ENCODE data around the gene SPATA6L.
"Not testable (repeated sequence)": the region's sequence is repeated elsewhere in the genome, so short reads cannot be mapped to it uniquely, and the experiment has no call there.

Gene SPATA6L

DNA sequence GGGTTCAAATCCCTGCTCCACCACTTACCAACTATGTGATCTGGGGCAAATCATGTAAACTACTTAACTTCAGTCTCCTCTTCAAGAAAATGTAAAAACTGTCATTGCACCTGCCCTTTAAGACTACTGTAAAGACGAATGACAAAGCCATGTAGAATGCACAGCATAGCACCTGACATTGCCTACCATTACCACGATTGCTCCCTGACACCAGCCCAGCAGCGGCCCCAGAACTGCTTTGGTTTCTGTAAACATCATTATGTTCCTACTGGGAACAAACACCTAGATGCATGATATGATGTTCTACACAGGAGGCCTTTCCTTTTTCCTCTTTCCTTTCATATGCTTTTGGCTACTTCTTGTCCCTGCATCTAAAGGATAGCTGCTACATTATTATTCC lies 27.3 kb downstream of the SPATA6L start:
- DNase-seq (ENCODE audit: low read depth in 2 of 2): no peak

DNA sequence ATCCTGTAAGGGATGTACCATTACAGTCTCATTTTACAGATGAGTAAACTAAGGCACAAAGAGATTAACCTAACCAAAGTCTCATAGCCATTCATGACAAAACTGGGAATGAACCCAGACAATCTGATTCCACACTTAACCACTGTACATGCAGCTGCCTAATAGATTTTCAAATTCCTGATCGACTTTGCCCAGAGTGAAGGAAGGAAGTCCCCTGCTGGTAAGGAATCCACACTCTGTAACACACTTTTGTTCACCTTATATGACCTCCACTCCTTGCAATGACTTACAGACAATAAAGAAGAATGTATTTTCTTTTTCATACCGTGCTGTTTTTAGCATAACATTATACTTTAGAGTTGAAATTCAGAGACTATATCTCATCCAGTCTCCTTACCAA lies 35.4 kb downstream of the SPATA6L start:
- DNase-seq (ENCODE audit: low read depth in 2 of 2): no peak

DNA sequence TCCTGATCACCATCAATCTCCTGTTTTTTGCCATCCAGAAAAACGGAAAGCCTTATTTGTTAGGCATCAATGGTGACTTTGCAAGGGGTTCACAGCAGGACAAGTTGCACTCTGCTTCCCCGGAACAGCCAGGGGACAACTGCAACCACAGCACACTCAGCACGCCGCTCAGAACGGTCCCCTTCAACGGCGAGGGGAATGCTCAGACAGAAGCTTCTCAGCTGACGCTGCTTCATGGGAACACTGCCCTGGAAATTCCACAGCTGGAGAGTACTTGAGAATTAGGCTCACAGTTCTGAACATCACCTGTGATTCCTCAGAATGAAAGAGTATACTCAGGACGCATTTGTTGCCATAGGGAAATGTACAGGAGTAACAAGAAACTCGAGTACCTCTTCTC lies 44.3 kb downstream of the SPATA6L start:
- DNase-seq (ENCODE audit: low read depth in 2 of 2): no peak

DNA sequence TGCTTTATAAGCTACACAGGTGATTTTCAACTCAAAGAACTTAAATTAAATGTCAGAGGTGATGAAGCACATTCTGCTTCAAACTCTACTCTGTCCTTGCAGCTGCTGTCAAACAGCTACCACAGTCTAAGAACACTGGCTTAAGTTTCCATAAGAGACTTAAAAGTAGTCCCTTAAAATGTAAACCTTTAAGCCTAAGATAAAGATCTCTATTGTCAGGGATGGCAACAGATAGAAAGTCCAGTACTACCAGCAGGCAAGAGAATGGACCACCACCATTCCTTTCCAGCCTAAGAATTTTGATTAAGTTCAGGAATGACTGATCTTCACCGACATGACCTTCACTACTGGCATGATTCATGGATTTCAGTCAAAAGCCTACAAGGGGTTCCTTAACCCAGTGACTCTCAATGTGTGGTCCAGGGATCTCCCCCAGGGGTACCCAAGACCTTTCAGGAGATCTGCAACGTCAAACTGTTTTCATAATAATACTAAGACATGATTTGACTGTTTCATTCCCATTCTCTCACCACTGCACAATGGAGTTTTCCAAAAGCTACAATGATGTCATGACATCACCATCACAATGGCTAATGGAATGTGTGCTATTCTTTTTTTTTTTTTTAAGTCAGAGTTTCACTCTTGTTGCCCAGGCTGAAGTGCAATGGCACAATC lies 45.3 kb downstream of the SPATA6L start:
- no peak for DNase-seq (ENCODE audit: low read depth in 2 of 2)

DNA sequence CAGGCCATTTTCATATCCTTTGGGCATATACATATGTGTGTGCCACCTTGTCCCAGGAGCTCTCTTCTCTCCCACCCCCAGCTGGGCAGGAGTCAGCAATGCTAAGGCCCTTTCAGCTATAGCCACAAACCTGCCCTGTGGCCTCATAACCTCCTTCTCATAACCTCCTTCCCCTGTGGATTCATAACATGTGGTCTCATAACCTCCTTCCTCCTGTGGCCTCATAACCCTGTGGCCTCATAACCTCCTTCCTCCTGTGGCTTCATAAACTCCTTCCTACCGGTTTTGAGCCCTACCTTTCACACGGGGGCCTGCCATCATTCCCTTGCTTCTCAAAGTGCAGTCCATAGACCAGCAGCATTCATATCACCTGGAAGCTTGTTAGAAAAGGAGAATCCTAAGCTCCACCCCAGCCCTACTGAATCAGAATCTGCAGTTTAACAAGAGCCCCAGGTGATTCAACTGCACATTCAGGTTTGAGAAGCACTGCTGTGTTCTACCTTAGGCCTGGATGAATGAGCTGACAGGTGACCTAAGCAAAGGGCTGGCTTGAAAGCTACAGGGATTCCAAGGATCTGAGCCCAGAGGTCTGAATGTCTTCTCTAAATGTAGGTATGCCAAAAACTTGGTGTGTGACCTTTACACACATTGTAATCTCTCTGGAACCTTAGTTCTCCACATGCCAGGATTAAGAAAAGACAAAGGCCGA lies 46.1 kb downstream of the SPATA6L start:
- DNase-seq (ENCODE audit: low read depth in 2 of 2): no peak

DNA sequence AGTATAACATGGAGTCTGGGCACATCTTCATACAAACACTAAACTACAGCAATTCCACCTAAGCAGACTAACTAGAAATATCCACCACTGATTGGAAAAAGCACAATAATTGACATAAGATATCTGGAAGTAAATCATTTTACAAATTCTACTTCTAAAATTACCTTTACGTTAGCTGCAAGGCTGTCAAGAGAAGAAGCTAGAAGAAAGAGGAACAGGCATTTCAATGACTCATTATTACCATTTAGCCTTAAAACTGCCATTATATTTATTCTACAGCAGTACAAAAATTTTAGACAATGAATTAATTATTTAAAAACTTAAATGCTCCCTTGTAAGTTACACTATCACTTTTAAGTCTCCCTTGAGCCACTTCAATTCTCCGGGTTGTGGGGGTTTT lies 47.6 kb downstream of the SPATA6L start:
- DNase-seq (ENCODE audit: low read depth in 2 of 2): no peak

DNA sequence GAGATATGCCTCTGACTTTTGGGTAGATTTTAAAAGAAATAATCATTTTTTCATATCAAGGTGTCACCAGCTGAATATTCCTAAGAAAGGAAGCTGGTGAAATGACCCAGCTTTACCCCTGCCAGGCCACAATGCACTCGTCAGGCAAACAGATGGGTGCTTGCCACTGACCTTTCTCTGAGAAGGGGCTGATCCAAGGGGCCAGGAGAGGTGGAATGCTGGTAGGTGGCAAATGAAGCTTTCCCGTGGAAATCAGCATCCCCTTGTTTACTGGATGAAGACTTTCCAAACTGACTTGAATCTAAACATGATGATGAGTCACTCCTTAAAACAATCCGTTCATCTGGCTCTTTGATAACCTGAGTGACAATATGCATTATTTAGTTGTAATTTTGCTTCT lies 48.5 kb downstream of the SPATA6L start:
- DNase-seq (ENCODE audit: low read depth in 2 of 2): no peak

DNA sequence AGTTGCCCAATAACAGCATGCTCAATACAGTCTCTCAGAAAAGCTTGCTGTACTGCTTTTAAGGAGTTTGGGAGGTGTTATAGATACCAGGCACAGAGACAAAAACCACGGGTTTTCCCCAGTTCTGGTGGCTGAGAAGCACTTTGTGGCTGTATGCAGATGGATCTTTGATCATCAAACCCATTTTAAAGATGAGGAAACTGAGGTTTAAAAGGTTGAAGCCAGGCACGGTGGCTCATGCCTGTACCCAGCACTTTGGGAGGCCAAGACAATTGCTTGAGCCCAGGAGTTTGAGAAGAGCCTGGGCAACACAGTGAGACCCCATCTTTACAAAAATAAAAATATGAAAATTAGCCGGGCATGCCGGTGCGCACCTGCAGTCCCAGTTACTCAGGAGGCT lies 50.5 kb downstream of the SPATA6L start:
- no peak for DNase-seq (ENCODE audit: low read depth in 2 of 2)

DNA sequence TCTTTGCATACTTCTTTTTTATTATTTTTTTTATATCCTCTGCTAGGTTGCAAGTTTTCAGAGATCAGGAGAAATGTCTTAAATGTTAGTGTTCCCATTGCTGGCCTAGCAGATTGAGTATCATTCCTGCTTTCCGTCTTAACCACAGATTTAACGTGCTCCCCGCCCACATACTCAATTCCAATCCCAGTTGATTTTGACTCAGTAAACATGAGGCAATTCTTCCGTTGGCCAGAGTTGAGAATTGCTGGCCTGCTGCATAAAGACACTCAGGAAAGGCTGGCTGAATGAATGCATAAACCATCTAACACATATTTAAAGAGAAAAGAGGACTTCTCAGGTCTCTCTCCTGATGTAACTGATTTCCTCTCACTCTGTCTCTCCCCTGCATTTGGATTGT lies 51.0 kb downstream of the SPATA6L start:
- DNase-seq (ENCODE audit: low read depth in 2 of 2): no peak

DNA sequence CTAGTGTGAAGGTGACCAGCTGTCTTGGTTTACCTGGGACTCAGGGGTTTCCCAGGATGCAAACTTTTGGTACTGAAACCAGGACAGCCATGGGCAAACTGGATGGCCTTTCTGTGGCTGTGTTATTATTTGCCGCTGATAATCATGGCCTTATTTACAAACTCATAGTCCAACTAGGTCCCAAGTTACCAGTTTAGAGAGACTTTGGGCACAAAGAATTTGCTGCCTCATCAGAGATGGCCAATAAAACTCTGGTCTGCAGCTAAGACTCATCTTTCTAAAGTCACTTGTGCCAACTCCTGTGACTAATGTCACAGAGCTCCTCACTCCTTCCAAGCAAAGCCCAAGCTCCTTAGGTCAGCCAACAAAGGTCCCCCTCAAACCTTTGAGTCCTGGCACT lies 51.7 kb downstream of the SPATA6L start:
- no peak for DNase-seq (ENCODE audit: low read depth in 2 of 2)

DNA sequence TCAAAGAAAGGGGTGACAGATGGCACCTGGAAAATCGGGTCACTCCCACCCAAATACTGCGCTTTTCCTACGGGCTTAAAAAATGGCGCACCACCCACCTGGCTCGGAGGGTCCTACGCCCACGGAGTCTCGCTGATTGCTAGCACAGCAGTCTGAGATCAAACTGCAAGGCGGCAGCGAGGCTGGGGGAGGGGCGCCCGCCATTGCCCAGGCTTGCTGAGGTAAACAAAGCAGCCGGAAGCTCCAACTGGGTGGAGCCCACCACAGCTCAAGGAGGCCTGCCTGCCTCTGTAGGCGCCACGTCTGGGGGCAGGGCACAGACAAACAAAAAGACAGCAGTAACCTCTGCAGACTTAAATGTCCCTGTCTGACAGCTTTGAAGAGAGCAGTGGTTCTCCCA lies 60.2 kb downstream of the SPATA6L start:
- DNase-seq (ENCODE audit: low read depth in 2 of 2): not testable (repeated sequence)

DNA sequence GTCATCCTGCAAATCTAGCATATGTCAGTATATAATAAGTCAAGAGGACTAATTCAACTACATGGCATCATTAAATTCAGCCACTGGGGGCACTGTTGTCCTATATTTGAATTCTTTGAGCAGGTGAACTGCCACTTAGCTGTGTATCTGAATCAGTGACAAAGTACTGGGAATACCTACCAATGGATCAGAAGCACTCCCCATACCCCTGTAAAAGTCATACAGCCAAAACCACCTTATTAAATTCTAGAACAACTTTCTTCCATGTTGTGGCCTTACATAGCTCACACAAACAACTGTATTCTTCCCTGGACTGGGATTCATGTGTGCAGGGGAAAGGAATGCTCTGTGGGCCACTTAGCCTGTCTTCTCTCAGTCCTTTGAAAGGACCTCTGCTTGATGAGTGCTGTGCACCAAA lies 61.6 kb downstream of the SPATA6L start:
- DNase-seq (ENCODE audit: low read depth in 2 of 2): peak; percentile 12 to 62

DNA sequence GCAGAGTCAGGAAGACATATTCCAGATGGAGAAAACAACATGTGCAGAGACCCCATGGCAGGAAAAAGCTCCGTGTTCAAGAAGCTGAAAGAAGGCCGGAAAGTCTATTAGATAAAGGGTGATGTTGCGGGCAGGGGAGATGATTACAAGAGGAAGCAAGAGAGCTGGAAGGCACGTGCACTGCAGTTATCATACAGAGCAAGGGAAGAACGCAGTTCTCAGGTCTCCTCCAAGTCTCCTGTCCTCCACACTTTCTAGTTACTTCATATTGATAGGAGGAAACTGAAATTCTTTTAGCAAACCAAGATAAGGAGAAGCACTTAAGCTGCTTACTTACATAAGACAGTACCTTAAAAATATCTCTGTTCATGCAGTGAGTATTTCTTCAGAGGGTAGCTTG lies 62.5 kb downstream of the SPATA6L start:
- DNase-seq (ENCODE audit: low read depth in 2 of 2): no peak

DNA sequence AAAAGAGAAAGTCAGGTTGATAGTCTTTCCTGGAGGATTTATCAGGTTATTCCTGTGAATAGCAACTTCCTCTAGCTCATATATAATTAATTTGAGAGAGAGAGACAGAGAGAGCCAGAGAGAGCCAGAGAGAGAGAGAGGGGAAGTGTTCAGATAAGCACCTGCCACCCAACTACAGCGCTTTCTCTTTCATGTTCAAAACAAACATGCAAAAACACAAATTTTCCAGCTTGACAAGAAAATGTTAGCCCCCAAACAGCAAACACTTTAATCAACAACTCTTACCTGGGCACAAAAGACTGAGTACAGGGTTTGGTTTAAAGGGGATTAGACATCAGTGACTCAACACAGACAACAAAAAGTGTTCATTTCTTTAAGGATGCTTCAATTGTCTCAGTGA lies 65.9 kb downstream of the SPATA6L start:
- no peak for DNase-seq (ENCODE audit: low read depth in 2 of 2)

DNA sequence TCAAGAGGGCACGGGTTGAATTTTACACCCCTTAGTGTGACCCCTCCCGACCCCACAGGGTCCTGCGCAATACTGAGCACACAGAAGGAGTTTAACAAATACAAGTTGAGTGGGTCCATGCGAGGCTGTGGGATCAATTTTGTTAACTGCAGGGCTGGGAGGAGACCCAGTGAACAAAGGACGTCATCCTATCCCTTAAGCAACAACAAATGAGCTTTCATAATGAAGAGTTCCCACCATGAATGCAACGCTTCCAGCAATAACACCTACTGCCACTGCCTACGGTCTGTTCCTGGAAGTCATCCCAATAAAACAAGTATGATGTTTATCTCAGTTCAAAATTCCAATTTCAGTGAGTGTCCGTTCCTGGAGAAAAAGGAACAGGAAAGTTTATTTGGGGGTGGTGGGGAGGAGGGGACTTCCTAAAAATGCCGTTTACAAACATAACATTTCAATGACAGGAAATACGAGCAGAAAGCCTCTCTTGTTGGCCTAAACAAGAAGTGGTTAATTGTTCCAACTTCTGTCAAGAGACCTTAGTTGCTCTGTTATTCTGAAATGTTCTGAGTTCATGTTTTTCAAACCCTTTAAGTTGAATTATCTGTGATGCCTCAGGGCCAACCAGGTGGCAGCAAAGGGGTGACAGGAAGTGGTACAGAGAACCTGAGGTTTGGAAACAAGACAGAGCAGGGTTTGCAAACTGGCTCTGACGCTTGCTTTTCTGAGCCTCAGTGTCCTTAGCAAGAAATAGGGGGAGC lies 69.9 kb downstream of the SPATA6L start:
- DNase-seq (ENCODE audit: low read depth in 2 of 2): no peak

DNA sequence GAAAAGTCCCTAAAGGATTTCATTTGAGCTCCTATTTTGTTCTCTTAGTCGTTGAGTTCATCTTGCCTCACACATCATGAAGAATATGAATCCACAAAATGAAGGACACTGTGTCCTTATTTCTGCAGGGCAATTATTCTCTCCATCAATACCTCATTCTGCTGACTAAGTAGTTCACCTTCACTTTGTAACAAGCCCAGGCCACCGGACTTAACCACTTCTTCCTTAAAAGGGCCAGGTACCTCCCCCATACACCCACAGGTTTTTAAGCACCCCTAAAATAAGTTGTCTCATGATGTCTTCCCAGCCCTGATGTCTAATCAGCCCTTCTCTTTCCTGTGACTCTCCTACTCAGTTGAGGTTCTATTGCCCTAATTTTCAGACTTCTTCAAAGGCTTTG lies 71.3 kb downstream of the SPATA6L start:
- no peak for DNase-seq (ENCODE audit: low read depth in 2 of 2)

DNA sequence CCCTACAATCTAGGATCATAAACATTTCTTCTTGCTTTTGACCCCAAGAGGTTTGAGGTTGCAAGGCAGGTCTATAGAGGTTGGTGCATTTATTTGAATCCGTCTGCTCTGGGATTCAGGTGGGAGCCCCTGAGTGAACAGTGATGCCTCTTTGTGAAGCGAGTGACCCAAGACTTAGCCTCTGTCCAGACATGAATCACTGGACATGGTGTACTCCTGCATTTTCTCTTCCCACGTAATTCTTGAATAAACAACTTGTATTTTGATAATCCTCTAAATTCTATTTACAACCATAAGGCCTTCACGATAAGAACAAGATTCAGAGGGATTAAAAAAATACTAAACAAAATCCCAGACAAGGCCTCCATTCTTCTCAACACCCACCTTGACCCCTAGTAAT lies 71.7 kb downstream of the SPATA6L start:
- no peak for DNase-seq (ENCODE audit: low read depth in 2 of 2)

DNA sequence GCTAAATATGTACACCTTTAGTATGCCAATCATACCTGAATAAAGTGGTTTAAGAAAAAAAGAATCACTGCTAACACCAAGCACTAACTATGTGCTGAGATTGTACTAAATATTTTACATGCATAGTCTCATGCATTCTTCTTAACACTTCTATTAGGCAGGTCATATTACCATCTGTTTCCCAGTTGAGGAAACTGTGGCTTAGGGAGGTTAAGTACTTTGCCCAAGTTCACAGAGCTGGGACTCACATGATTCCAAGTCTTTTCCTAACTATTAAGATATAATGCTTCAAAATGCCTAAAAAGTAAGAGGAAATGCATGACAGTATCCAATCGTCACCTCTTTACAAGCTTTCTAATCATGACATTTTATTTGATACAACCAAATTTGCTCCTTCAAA lies 73.4 kb downstream of the SPATA6L start:
- no peak for DNase-seq (ENCODE audit: low read depth in 2 of 2)

DNA sequence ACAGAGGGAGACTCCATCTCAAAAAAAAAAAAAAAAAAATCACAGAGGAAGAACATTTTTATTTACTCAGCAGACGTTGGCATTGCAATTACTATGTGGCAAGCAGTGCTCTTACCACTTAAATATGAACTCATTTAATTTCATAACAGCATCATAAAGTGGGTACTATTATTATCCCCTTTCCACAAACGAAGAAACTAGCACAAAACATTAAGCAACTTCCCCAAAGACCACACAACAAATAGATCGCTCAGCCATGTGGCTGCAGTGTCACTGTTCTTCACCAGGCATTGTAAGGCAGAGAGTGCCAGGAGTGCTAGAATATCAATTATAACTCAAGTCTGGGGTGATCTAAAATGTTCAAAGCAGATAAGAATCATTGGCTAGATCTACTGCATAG lies 74.0 kb downstream of the SPATA6L start:
- no peak for DNase-seq (ENCODE audit: low read depth in 2 of 2)

DNA sequence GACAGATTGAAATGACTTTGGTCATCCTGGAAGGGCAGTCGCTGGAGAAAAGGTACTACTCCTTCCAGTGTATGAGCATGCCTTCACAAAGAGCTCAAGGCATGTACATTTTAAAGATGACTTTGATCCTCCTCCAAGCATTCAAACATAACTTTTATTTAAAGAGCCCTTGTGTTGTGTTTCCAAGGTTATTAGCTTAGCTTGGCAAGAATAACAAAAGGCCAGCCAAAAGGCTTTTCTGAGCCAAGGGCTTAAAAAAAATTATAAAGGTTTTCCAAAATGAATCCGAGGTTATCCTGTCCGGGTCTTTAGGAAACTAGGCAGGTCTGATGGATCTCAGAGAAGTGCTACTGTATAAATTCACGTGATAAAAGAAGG lies 75.2 kb downstream of the SPATA6L start:
- DNase-seq (ENCODE audit: low read depth in 2 of 2): no peak

DNA sequence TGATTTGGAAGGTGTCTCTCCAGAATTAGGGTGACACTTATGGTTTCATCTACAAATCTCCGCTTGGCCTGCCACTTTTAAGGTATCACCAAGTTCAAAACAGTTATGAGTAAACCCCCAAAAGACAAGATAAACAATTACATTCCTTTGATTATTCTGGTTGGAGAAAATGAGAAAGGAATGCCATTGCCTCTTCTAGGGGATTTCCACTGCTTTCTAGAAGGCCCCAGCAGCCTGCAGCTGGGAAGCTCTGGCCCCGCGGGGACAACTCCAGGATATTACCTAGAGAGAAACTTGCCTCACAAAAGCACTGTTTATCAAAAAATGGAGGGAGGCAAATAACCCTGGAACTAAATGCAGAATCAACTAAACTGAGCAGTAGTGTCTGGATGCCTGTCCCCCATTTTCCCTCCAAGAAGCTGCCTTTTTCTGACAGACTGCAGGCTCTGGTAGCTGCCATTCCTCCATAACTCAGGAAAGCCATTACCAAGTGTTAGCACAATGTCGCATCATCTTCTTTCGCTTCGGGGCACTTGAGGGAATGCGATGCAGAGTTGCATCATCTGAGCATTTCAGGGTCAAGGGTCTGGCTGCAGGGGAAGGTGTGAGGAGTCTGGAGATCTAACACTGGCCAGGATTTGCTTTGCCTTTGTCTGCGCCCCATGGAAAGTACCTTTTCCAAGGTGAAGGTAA lies 75.7 kb downstream of the SPATA6L start:
- DNase-seq (ENCODE audit: low read depth in 2 of 2): no peak

DNA sequence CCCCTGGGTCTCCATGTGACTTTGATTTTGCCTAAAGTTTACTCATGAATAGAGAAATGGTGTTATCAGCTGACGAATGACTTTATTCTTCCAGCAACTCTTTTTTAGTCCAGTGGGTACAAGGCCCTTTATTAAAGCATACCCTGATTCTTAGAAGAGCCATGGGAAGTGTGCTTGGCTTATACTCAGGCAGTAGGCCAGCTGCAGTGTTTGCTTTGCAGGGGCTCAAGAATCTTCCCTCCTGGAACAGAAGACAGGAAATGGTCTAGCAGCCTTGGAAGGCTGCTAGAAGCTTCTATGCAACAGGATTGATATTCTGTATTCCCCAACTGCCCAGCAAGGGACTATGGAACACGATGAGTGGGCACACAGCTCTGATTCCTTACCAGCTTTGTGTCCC lies 77.6 kb downstream of the SPATA6L start:
- DNase-seq (ENCODE audit: low read depth in 2 of 2): no peak

DNA sequence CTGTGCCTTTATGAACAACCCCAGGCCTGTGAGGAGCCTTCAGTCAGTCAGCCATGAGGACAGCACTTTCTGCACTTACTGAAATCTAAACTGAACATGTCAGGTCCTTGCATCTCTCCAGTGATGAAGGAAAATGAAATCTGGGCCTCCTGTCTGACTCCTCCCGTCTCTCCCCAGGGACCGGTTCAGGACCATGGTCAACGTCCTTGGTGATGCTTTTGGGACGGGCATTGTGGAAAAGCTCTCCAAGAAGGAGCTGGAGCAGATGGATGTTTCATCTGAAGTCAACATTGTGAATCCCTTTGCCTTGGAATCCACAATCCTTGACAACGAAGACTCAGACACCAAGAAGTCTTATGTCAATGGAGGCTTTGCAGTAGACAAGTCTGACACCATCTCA lies 81.1 kb downstream of the SPATA6L start:
- DNase-seq (ENCODE audit: low read depth in 2 of 2): no peak
